ENCODE data around the gene CDC42BPB.

The CDC42BPB gene

GRCh38 chr14:102975662-102976061 is 81.7 kb downstream of the CDC42BPB start:
- POLR2A ChIA-PET, result interaction anchor here (1.0 kb wide), 1 partner anchor 358 kb away, joined by 3 read pairs; the partner anchor contains the start of gene EIF5
- CTCF ChIA-PET, result interaction anchor here (0.7 kb wide), 1 partner anchor 45 kb away, joined by 3 read pairs; no protein-coding TSS in a partner anchor
- TF ChIP-seq FOXK2 (IDR thresholded peaks at IDR 0.05) (no peak), FOXM1 (IDR thresholded peaks at IDR 0.05; ENCODE audit: borderline replicate concordance) (no peak), NFRKB (IDR thresholded peaks at IDR 0.05) (no peak)
- no peak for DNase-seq (ENCODE audit: extremely low spot score)

GRCh38 chr14:102973706-102974285 is 83.6 kb downstream of the CDC42BPB start:
- POLR2A ChIA-PET, result no interaction called here
- CTCF ChIA-PET, result no interaction called here
- no peak for DNase-seq (ENCODE audit: extremely low spot score)
- TF ChIP-seq FOXK2 (IDR thresholded peaks at IDR 0.05) (no peak), ELF4 (IDR thresholded peaks at IDR 0.05) (no peak), TARDBP (IDR thresholded peaks at IDR 0.05) (no peak), ARNT (IDR thresholded peaks at IDR 0.05) (no peak), FOXM1 (IDR thresholded peaks at IDR 0.05; ENCODE audit: borderline replicate concordance) (no peak), LEF1 (IDR thresholded peaks at IDR 0.05; ENCODE audit: borderline replicate concordance) (no peak), SP1 (IDR thresholded peaks at IDR 0.05) (no peak), BHLHE40 (IDR thresholded peaks at IDR 0.05; ENCODE audit: borderline replicate concordance) (no peak), CTBP1 (IDR thresholded peaks at IDR 0.05; ENCODE audit: borderline replicate concordance) (no peak), PKNOX1 (IDR thresholded peaks at IDR 0.05) (no peak), HDGF (IDR thresholded peaks at IDR 0.05; ENCODE audit: borderline replicate concordance) (no peak), SUZ12 (IDR thresholded peaks at IDR 0.05) (no peak), L3MBTL2 (conservative IDR thresholded peaks at IDR 0.05) (no peak)

- CTCF ChIA-PET, result no interaction called here
- no peak for TF ChIP-seq SP1 (IDR thresholded peaks at IDR 0.05)
- no peak for TF ChIP-seq FOXK2 (IDR thresholded peaks at IDR 0.05)
- no peak for TF ChIP-seq ARNT (IDR thresholded peaks at IDR 0.05)
- TF ChIP-seq FOXA1 (IDR thresholded peaks at IDR 0.05), result no peak
- TF ChIP-seq HDGF (IDR thresholded peaks at IDR 0.05; ENCODE audit: borderline replicate concordance), result no peak
- TF ChIP-seq FOXM1 (IDR thresholded peaks at IDR 0.05; ENCODE audit: borderline replicate concordance), result no peak
- TF ChIP-seq NFRKB (IDR thresholded peaks at IDR 0.05), result no peak
- no peak for TF ChIP-seq L3MBTL2 (conservative IDR thresholded peaks at IDR 0.05)
- no peak for TF ChIP-seq TARDBP (IDR thresholded peaks at IDR 0.05)
- no peak for TF ChIP-seq ELF4 (IDR thresholded peaks at IDR 0.05)
- TF ChIP-seq SUZ12 (IDR thresholded peaks at IDR 0.05), result no peak
- TF ChIP-seq LEF1 (IDR thresholded peaks at IDR 0.05; ENCODE audit: borderline replicate concordance), result no peak
- no peak for TF ChIP-seq PKNOX1 (IDR thresholded peaks at IDR 0.05)
- TF ChIP-seq BHLHE40 (IDR thresholded peaks at IDR 0.05; ENCODE audit: borderline replicate concordance), result no peak
- TF ChIP-seq ZNF384 (IDR thresholded peaks at IDR 0.05), result no peak
- TF ChIP-seq CTBP1 (IDR thresholded peaks at IDR 0.05; ENCODE audit: borderline replicate concordance), result no peak
Observed at GRCh38 chr14:102971836-102972606, 85.3 kb downstream of the CDC42BPB start.

GRCh38 chr14:102971314-102971713 is 86.0 kb downstream of the CDC42BPB start:
- POLR2A ChIA-PET, result no interaction called here
- DNase-seq (ENCODE audit: extremely low spot score), result no peak
- TF ChIP-seq CTBP1 (IDR thresholded peaks at IDR 0.05; ENCODE audit: borderline replicate concordance) (no peak), ELF4 (IDR thresholded peaks at IDR 0.05) (no peak), FOXM1 (IDR thresholded peaks at IDR 0.05; ENCODE audit: borderline replicate concordance) (no peak), L3MBTL2 (conservative IDR thresholded peaks at IDR 0.05) (no peak), FOXK2 (IDR thresholded peaks at IDR 0.05) (no peak), FOXA1 (IDR thresholded peaks at IDR 0.05) (no peak), HDGF (IDR thresholded peaks at IDR 0.05; ENCODE audit: borderline replicate concordance) (no peak), SP1 (IDR thresholded peaks at IDR 0.05) (no peak), TARDBP (IDR thresholded peaks at IDR 0.05) (no peak), BHLHE40 (IDR thresholded peaks at IDR 0.05; ENCODE audit: borderline replicate concordance) (no peak), SUZ12 (IDR thresholded peaks at IDR 0.05) (no peak), NFRKB (IDR thresholded peaks at IDR 0.05) (no peak), LEF1 (IDR thresholded peaks at IDR 0.05; ENCODE audit: borderline replicate concordance) (no peak), ZNF384 (IDR thresholded peaks at IDR 0.05) (no peak), ARNT (IDR thresholded peaks at IDR 0.05) (no peak), PKNOX1 (IDR thresholded peaks at IDR 0.05) (no peak)
- CTCF ChIA-PET, result no interaction called here

More at GRCh38 chr14:102971836-102972606, 85.3 kb downstream of the CDC42BPB start:
- no peak for DNase-seq (ENCODE audit: extremely low spot score)
- POLR2A ChIA-PET, result no interaction called here

GRCh38 chr14:102970496-102970895 is 86.9 kb downstream of the CDC42BPB start:
- ChIA-PET POLR2A (no interaction called here), CTCF (no interaction called here)
- DNase-seq (ENCODE audit: extremely low spot score), result no peak
- TF ChIP-seq PKNOX1 (IDR thresholded peaks at IDR 0.05) (no peak), HDGF (IDR thresholded peaks at IDR 0.05; ENCODE audit: borderline replicate concordance) (no peak), SP1 (IDR thresholded peaks at IDR 0.05) (no peak), TARDBP (IDR thresholded peaks at IDR 0.05) (no peak), ELF4 (IDR thresholded peaks at IDR 0.05) (no peak), FOXM1 (IDR thresholded peaks at IDR 0.05; ENCODE audit: borderline replicate concordance) (no peak), SUZ12 (IDR thresholded peaks at IDR 0.05) (no peak), FOXA1 (IDR thresholded peaks at IDR 0.05) (no peak), FOXK2 (IDR thresholded peaks at IDR 0.05) (no peak)
